Right lobe of liver (tissue), 6 donors: ENCODE results near the gene ILK. TPM values are rescaled to one million over a fixed set of nuclear protein-coding genes. Genes with fewer than 3 reads are reported as not detected.

Experiments
- ATAC-seq, 4 donors: fragments of 200-7000 bp; cut with Tn5 transposase; one replicate each; pipeline ENCODE4 v1.9.1; 2020; ENCODE audit warnings: mild to moderate bottlenecking in 4 of 4, moderate library complexity in 4 of 4
- DNase-seq, 3 donors: peaks; one replicate each; pipeline ENCODE4 v3.0.0-alpha.2; 2020
- H3K27ac ChIP-seq, 3 donors: fragments of 200-600 bp; one replicate each; pipeline ENCODE4 v1.8.0; 2022
- H3K27me3 ChIP-seq, 2 donors: fragments of 200-600 bp; one replicate each; pipeline ENCODE4 v1.8.0; 2022
- H3K36me3 ChIP-seq, 4 donors: fragments of 200-600 bp; sonication (generic) in 1 of 4; one replicate each; pipeline versions ENCODE4 v1.5.1 to v1.8.0; 2017 to 2022; ENCODE audit warnings: control low read depth in 1 of 4
- H3K4me1 ChIP-seq, 4 donors: fragments of 200-600 bp; sonication (generic) in 1 of 4; one replicate each; pipeline versions ENCODE4 v1.5.1 to v1.8.0; 2017 to 2022; ENCODE audit warnings: control low read depth in 1 of 4
- H3K4me3 ChIP-seq, 3 donors: fragments of 200-600 bp; one replicate each; pipeline ENCODE4 v1.8.0; 2022
- H3K9me3 ChIP-seq, 4 donors: fragments of 200-600 bp; sonication (generic) in 1 of 4; one replicate each; pipeline versions ENCODE4 v1.5.1 to v1.8.0; 2017 to 2022; ENCODE audit warnings: control low read depth in 1 of 4
- POLR2A ChIP-seq: fragments of 450-650 bp; IDR thresholded peaks from one replicate; pipeline ENCODE4 v1.6.1; 2017; ENCODE audit warnings: antibody characterized with exemption, mild to moderate bottlenecking
- WGBS: methylation state at CpG from one replicate; pipeline ENCODE4 v1.1.6; 2018; ENCODE audit warnings: low coverage, low lambda C conversion rate; ENCODE audit not compliant: insufficient coverage; ENCODE audit errors: missing lambda C conversion rate; 5-methylcytosine and 5-hydroxymethylcytosine counted together
- intact Hi-C, 2 donors: fragments of 100-400 bp; cut with DNase I; formaldehyde crosslinking; loops; one replicate each; pipeline versions ENCODE4 v1.11.2 to v1.14.1; 2022
- total RNA-seq, 6 experiments: library from RNA; depleted of rRNA in 2 of 6; stranded (reverse); fragments of >200 nt in 2 of 6; fragmentation: NEBNext Ultra II Directional in 3 of 6; extraction: Animal tissue kit (Norgen Biotek cat#: 25700) in 3 of 6; gene quantifications; one replicate each; pipeline versions ENCODE4 v1.1.0 to v1.2.4, GENCODE V29; 2016 to 2023
- TF ChIP-seq, protein P1 (sequence below), 4 donors: fragments of 200-600 bp in 3 of 4; fragments of 450-650 bp in 1 of 4; IDR thresholded peaks; one replicate each; pipeline versions ENCODE4 v1.5.1 to v1.8.0; 2016 to 2022; ENCODE audit warnings: antibody characterized with exemption in 4 of 4, mild to moderate bottlenecking in 2 of 4
- donor health status: DM: no; HTN: yes; CAD: no.
- donor health status: DM: no; HTN: no; CAD: no.
- donor health status: DM: no; HTN: no; CAD: no.
- donor health status: DM: no; HTN: yes; CAD: no.
- donor health status: DM: no; HTN: yes; CAD: no.

Gene ILK
- total RNA-seq, 6 experiments from 2014 or later = 33.4 to 79.9 (median 55.0) TPM

DNA sequence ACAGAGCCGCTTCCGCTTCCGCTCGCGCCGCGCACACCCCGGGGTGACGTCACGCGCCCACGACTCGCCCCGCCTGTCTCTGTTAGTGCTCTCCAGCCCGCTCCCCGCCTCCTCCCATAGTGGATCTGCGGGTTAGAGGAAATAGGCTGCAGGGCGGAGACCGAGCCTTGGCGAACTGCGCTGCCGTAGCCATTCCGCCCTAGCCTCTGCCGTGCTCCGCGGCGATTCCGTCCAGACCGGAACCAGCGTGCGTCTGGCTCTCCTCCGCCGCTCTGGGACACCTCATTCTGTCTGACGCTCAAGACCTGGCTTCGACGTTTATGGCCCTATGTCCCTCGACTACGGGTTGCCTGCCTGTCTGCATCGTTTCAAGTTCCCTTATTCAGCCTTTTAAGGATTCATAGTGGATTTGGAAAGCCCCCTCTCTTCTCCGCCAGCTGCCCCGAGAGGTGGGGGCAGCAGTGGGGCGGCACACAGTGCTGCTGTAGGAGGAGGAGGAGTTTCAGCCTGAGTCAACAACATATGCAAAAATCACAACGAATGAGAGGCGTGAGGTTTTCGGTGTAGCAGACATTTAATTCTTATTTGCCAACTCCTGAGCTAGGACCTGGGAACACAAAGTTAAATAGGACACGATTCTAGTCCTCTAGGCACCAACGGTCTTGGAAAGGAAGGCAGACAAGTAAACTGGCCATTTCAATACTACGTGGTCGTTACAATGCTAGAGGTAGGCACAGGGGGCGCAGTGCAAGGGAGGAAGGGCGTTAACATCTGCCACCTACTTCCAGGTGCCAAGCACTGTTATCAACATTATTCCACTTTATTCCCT lies 8.9 kb downstream of the ILK start, which contains the start of gene TAF10:
TSS of gene TAF10 (minus strand) at position 4 of the 829 bp plus-strand sequence. CDS start 27 bp downstream, outside the sequence.
- Histone ChIP-seq H3K9me3 (no peaks in the 10 kb centered on the region), H3K36me3 (peaks cover 8 to 51% (median 22%) of the 10 kb centered on the region in 4 donors), H3K27me3 (no peaks in the 10 kb centered on the region), H3K4me3 (peak within 1 kb of the TSS; percentile 62 to 76 (median 68)), H3K27ac (peak within 1 kb of the TSS; percentile 86 to 95 (median 94)), H3K4me1 (peaks cover 0 to 12% (median 2%) of the 10 kb centered on the region in 4 donors)
- intact Hi-C loops = no loop called here
- DNase-seq (peak; percentile 98 to 99 (median 99)), ATAC-seq (peak; percentile 94 to 97 (median 96))
- peak; percentile 99 for TF ChIP-seq POLR2A
- TF ChIP-seq, protein P1, sequence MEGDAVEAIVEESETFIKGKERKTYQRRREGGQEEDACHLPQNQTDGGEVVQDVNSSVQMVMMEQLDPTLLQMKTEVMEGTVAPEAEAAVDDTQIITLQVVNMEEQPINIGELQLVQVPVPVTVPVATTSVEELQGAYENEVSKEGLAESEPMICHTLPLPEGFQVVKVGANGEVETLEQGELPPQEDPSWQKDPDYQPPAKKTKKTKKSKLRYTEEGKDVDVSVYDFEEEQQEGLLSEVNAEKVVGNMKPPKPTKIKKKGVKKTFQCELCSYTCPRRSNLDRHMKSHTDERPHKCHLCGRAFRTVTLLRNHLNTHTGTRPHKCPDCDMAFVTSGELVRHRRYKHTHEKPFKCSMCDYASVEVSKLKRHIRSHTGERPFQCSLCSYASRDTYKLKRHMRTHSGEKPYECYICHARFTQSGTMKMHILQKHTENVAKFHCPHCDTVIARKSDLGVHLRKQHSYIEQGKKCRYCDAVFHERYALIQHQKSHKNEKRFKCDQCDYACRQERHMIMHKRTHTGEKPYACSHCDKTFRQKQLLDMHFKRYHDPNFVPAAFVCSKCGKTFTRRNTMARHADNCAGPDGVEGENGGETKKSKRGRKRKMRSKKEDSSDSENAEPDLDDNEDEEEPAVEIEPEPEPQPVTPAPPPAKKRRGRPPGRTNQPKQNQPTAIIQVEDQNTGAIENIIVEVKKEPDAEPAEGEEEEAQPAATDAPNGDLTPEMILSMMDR (IDR thresholded peaks at IDR 0.05) = peak; percentile 32 to 46 (median 34)
- WGBS = under 1% methylated on average over 23 of the region's 51 CpGs

DNA sequence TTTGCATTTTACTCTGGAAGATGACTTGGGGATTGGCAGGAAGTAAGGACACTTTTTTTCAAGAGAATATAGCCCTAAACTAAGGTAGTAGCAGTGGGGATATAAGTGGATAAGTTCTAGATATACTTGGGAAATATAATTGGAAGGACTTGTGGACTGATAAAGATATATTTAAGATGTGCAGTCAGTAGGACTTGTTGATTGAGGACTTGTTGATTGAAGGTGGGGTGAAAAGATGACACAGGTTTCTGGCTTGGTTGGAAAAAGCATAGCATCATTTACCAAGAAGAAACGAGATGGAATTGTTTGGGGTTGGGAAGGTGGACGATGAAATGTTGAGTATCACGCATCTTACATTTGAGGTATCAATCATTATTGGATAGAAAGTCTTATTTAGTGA lies 9.9 kb downstream of the ILK start:
- H3K9me3 ChIP-seq = no peaks in the 10 kb centered on the region
- H3K4me1 ChIP-seq = peaks cover 0 to 16% (median 2%) of the 10 kb centered on the region in 4 donors
- TF ChIP-seq, protein P1 (IDR thresholded peaks at IDR 0.05) = no peak
- TF ChIP-seq POLR2A = no peak
- intact Hi-C loops = no loop called here
- H3K4me3 ChIP-seq = no peak overlapping the region
- no peaks in the 10 kb centered on the region for H3K27me3 ChIP-seq
- WGBS = 97% methylated on average over 3 of the region's 3 CpGs
- peak overlapping the region in 2 of 3 donors; percentile 94 to 95 for H3K27ac ChIP-seq
- DNase-seq = no peak
- no peak for ATAC-seq
- peaks cover 8 to 41% (median 21%) of the 10 kb centered on the region in 4 donors for H3K36me3 ChIP-seq

DNA sequence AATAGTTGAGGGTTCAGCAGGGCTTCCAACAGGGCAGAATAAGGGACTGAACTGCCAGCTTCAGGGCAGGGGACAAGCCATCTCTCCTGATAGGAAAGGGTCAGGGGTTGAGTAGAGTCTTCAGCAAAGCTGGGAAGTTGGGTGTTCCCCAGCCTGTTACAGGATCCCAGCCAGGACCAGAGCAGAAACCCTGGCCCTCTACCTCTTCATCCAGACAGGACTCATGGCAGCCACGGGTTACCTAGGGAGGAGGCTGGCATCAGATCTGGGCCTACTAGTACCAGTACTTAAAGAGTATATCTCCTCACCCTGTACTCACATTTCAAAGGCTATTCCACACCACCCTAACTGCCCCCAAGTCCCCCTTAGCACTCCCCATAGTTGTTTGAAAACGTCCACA lies 10.9 kb downstream of the ILK start:
- H3K9me3 ChIP-seq = no peaks in the 10 kb centered on the region
- H3K27ac ChIP-seq = no peak overlapping the region
- no peak for ATAC-seq
- peaks cover 4 to 31% (median 13%) of the 10 kb centered on the region in 4 donors for H3K36me3 ChIP-seq
- intact Hi-C loops = no loop called here
- no peaks in the 10 kb centered on the region for H3K27me3 ChIP-seq
- TF ChIP-seq, protein P1 (IDR thresholded peaks at IDR 0.05) = no peak
- no peak for TF ChIP-seq POLR2A
- 63% methylated on average over 1 of the region's 2 CpGs for WGBS
- DNase-seq = no peak
- H3K4me3 ChIP-seq = no peak overlapping the region
- peaks cover 0 to 17% (median 2%) of the 10 kb centered on the region in 4 donors for H3K4me1 ChIP-seq

DNA sequence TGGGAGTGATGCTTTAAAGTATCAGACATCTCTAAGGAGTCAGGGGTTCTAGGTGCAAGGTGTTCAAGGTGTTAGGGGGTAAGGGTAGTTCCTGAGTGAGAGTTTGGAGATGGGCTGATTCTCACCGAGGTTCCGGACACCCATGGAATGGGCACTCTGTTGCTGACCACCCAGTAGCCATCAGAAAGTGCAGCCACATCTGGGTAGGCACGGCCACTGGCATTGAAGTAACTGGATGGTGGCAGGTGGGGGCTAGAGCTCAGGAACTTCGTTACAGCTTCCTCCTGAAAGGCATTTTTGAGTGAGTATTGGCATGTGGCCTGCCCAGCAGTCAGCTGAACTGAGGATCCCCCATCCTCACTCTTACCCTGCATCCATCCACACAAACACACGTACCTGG lies 11.5 kb downstream of the ILK start:
- intact Hi-C loops = no loop called here
- peaks cover under 1 to 25% (median 9%) of the 10 kb centered on the region in 4 donors for H3K36me3 ChIP-seq

More for the DNA sequence above, 11.5 kb downstream of the ILK start:
- H3K27ac ChIP-seq = no peak overlapping the region
- no peak overlapping the region for H3K4me3 ChIP-seq
- H3K27me3 ChIP-seq = no peaks in the 10 kb centered on the region
- DNase-seq (no peak), ATAC-seq (no peak)
- peaks cover 0 to 17% (median 2%) of the 10 kb centered on the region in 4 donors for H3K4me1 ChIP-seq
- 85% methylated on average over 2 of the region's 5 CpGs for WGBS
- no peaks in the 10 kb centered on the region for H3K9me3 ChIP-seq
- TF ChIP-seq, protein P1 (IDR thresholded peaks at IDR 0.05) = no peak
- TF ChIP-seq POLR2A = no peak
